PFSK-1 (cell line): ENCODE results near the gene NME3.

ENCODE experiments used
- POLR2AphosphoS5 ChIP-seq: IDR thresholded peaks from 2 replicates; pipeline ENCODE4 v1.6.1; 2012; ENCODE audit warnings: low read depth, mild to moderate bottlenecking, control low read depth, low read length, moderate library complexity
- REST ChIP-seq, 2 experiments: IDR thresholded peaks; 2 replicates each; pipeline versions ENCODE4 v1.6.1 to v1.8.0; 2011 to 2012; ENCODE audit warnings: low read depth in 2 of 2, low read length in 2 of 2, control low read depth in 1 of 2, inconsistent platforms in 1 of 2, mild to moderate bottlenecking in 1 of 2, moderate library complexity in 1 of 2; ENCODE audit not compliant: insufficient read depth in 1 of 2
- SIN3A ChIP-seq: IDR thresholded peaks from 2 replicates; pipeline ENCODE4 v1.6.1; 2012; ENCODE audit warnings: mild to moderate bottlenecking, low read length, moderate library complexity, borderline replicate concordance; ENCODE audit not compliant: insufficient read depth

GRCh38 chr16:1762196-1762878 lies 9.0 kb downstream of the NME3 start:
- TF ChIP-seq POLR2AphosphoS5 (no peak; the same call in 1 of the 2 replicates), REST (IDR thresholded peaks at IDR 0.05; ENCODE audit: insufficient read depth in 1 of 2, low read depth in 2 of 2, low read length in 2 of 2) (no peak), SIN3A (no peak)
